NT2/D1 (cell line): ENCODE data around the gene POMGNT1.

ENCODE experiments used
- SUZ12 ChIP-seq: IDR thresholded peaks from 2 replicates; pipeline ENCODE4 v1.6.1; 2011; ENCODE audit not compliant: insufficient read length, insufficient read depth; ENCODE audit errors: extremely low read depth
- YY1 ChIP-seq: IDR thresholded peaks from 2 replicates; pipeline ENCODE4 v1.6.1; 2011; ENCODE audit not compliant: insufficient read length, insufficient read depth
- ZNF274 ChIP-seq: IDR thresholded peaks from 2 replicates; pipeline ENCODE4 v1.6.1; 2011; ENCODE audit warnings: mild to moderate bottlenecking, low read depth, low read length

DNA sequence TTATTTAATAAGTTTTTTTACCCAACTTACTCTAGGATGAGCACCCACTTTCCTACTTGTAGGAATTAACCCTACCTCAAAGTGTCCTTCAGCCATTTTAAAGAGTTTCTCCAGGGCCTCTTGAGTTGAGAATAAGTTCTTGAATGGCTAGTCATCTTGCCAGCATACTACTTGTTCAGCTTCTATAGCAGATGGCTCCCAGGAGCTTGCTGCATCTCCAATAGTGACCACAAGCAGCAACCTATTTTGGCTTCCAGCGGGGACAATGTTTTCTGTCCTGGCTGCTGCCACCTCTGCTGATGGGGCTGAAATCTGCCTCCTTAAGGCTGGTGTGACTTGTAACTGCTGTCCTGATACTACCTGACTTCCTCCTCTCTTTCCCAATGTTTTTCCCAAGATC, 45.0 kb downstream of the POMGNT1 start:
- TF ChIP-seq SUZ12 (no peak), ZNF274 (no peak), YY1 (no peak)
